HCT116 (cell line): Measurements from ENCODE around the gene PHF21A. TPM values are rescaled to one million over a fixed set of nuclear protein-coding genes. Genes with fewer than 3 reads are reported as not detected.

Experiments used
- ATAC-seq: fragments of 200-7000 bp; cut with Tn5 transposase; 2 replicates; pipeline ENCODE4 v1.9.1; 2020; ENCODE audit warnings: mild to moderate bottlenecking, moderate library complexity
- BruUV-seq: library from RNA; stranded (reverse); fragments of 400-500 nt; replicated peaks from 2 replicates; lab custom pipeline; 2021; lab: Mats Ljungman, UMichigan
- CTCF ChIA-PET: fragments of 300-600 bp; sonication (Branson Sonifier 250); formaldehyde crosslinking; loops from one replicate; lab custom pipeline; 2021; ENCODE audit warnings: antibody characterized with exemption; lab: Charles Lee
- POLR2A ChIA-PET: fragments of 300-600, 350-600 bp; sonication (Branson Sonifier 250); formaldehyde crosslinking; loops from one replicate; lab custom pipeline; 2021; ENCODE audit warnings: antibody characterized with exemption; lab: Charles Lee
- RAD21 ChIA-PET, 2 experiments: fragments of 300-600 bp; sonication (Branson Sonifier 250); formaldehyde crosslinking; loops; one replicate each; lab custom pipeline; 2023; ENCODE audit warnings: low total read pairs in 2 of 2; ENCODE audit not compliant: uncharacterized antibody in 2 of 2, unreplicated experiment in 2 of 2, low non-redundant PET in 1 of 2; lab: Charles Lee
- DNase-seq: peaks from one replicate; pipeline ENCODE4 v3.0.0-alpha.2; 2010; ENCODE audit warnings: low read depth, low spot score
- H2AFZ ChIP-seq: fragments of 200-600 bp; shearing (Covaris generic), sonication (generic); 2 replicates; pipeline ENCODE4 v1.6.1; 2017; ENCODE audit warnings: low read depth, mixed run types, mixed read lengths, antibody characterized with exemption, low read length; ENCODE audit not compliant: poor library complexity, severe bottlenecking
- H3K27ac ChIP-seq: 2 replicates; pipeline ENCODE4 v1.5.1; 2012; ENCODE audit warnings: low read depth, low read length
- H3K27me3 ChIP-seq: fragments of 200-600 bp; sonication (generic); 2 replicates; pipeline ENCODE4 v1.6.1; 2016; ENCODE audit warnings: mixed run types, low read length, mixed read lengths; ENCODE audit not compliant: insufficient read depth
- H3K36me3 ChIP-seq, 2 experiments: fragments of 200-500 bp in 1 of 2; fragments of 200-600 bp in 1 of 2; sonication (Bioruptor generic) in 1 of 2; sonication (generic) in 1 of 2; 2 replicates each; pipeline versions ENCODE4 v1.5.1 to v1.6.1; 2014 to 2016; ENCODE audit warnings: low read length in 2 of 2, inconsistent platforms in 1 of 2, mixed read lengths in 1 of 2, mixed run types in 1 of 2; ENCODE audit not compliant: insufficient read depth in 2 of 2, control insufficient read depth in 1 of 2
- H3K4me1 ChIP-seq, 2 experiments: fragments of 200-600 bp in 1 of 2; sonication (generic) in 1 of 2; 2 replicates each; pipeline versions ENCODE4 v1.5.1 to v1.6.1; 2012 to 2017; ENCODE audit warnings: low read length in 2 of 2, inconsistent platforms in 1 of 2, mild to moderate bottlenecking in 1 of 2, mixed read lengths in 1 of 2, mixed run types in 1 of 2, moderate library complexity in 1 of 2; ENCODE audit not compliant: insufficient read depth in 2 of 2, control insufficient read depth in 1 of 2
- H3K4me2 ChIP-seq: fragments of 200-600 bp; sonication (generic); 2 replicates; pipeline ENCODE4 v1.6.1; 2017; ENCODE audit warnings: mixed run types, low read length, mixed read lengths
- H3K4me3 ChIP-seq, 2 experiments: fragments of 200-600 bp in 1 of 2; sonication (generic) in 1 of 2; replicated peaks in 1 of 2; 2 replicates each; pipeline ENCODE4 v1.5.1; 2011 to 2016; ENCODE audit warnings: low read length in 2 of 2, control low read depth in 1 of 2, low read depth in 1 of 2, mild to moderate bottlenecking in 1 of 2, mixed read lengths in 1 of 2, mixed run types in 1 of 2
- H3K79me2 ChIP-seq: fragments of 200-600 bp; sonication (generic); 2 replicates; pipeline ENCODE4 v1.6.1; 2017; ENCODE audit warnings: mild to moderate bottlenecking, mixed run types, low read length, moderate library complexity, mixed read lengths; ENCODE audit not compliant: insufficient read depth
- H3K9ac ChIP-seq: fragments of 200-600 bp; sonication (generic); 2 replicates; pipeline ENCODE4 v1.6.1; 2016; ENCODE audit warnings: low read length, mixed read lengths
- H3K9me2 ChIP-seq: fragments of 200-600 bp; sonication (generic), shearing (Covaris generic); 2 replicates; pipeline ENCODE4 v1.6.1; 2017; ENCODE audit warnings: mixed run types, mild to moderate bottlenecking, moderate library complexity; ENCODE audit not compliant: insufficient read depth
- H3K9me3 ChIP-seq, 2 experiments: fragments of 200-500 bp in 1 of 2; fragments of 200-600 bp in 1 of 2; sonication (Bioruptor generic) in 1 of 2; sonication (generic) in 1 of 2; 2 replicates each; pipeline ENCODE4 v1.6.1; 2014 to 2017; ENCODE audit warnings: low read length in 2 of 2, mixed read lengths in 2 of 2, inconsistent platforms in 1 of 2, low read depth in 1 of 2, mild to moderate bottlenecking in 1 of 2, mixed run types in 1 of 2, moderate library complexity in 1 of 2; ENCODE audit not compliant: control insufficient read depth in 1 of 2, insufficient read depth in 1 of 2
- H4K20me1 ChIP-seq: fragments of 200-600 bp; sonication (generic), shearing (Covaris generic); 2 replicates; pipeline ENCODE4 v1.6.1; 2017; ENCODE audit warnings: mixed run types, mild to moderate bottlenecking, moderate library complexity; ENCODE audit not compliant: insufficient read depth
- JUND ChIP-seq: IDR thresholded peaks from 2 replicates; pipeline ENCODE4 v1.6.1; 2012
- RAD21 ChIP-seq: IDR thresholded peaks from 2 replicates; pipeline ENCODE4 v1.6.1; 2012; ENCODE audit warnings: low read depth, mild to moderate bottlenecking
- SP1 ChIP-seq: IDR thresholded peaks from 2 replicates; pipeline ENCODE4 v1.6.1; 2012; ENCODE audit warnings: low read depth
- TCF7L2 ChIP-seq: IDR thresholded peaks from 2 replicates; pipeline ENCODE4 v1.7.0; 2011; ENCODE audit warnings: borderline replicate concordance, inconsistent platforms; ENCODE audit not compliant: insufficient read depth, insufficient read length; ENCODE audit errors: extremely low read depth
- intact Hi-C: fragments of 100-400 bp; cut with micrococcal nuclease; formaldehyde crosslinking; loops from 2 replicates; pipeline ENCODE4 v1.10.0; 2022
- total RNA-seq: library from RNA; stranded (reverse); gene quantifications from one replicate; pipeline ENCODE4 v1.2.1, GENCODE V29; 2021; ENCODE audit not compliant: unreplicated experiment
- TF ChIP-seq, protein P1 (sequence below), 3 experiments: fragments of 200-600 bp in 1 of 3; sonication (generic) in 1 of 3; IDR thresholded peaks in 2 of 3; conservative IDR thresholded peaks in 1 of 3; 2 replicates each; pipeline ENCODE4 v1.5.1; 2012 to 2017; ENCODE audit warnings: low read depth in 2 of 3, low read length in 2 of 3, antibody characterized with exemption in 1 of 3, borderline replicate concordance in 1 of 3, control low read depth in 1 of 3, mild to moderate bottlenecking in 1 of 3, mixed read lengths in 1 of 3, mixed run types in 1 of 3, moderate library complexity in 1 of 3; ENCODE audit not compliant: insufficient read depth in 1 of 3
- TF ChIP-seq, protein P2 (sequence below): IDR thresholded peaks from 2 replicates; pipeline ENCODE4 v1.6.1; 2011; ENCODE audit warnings: mild to moderate bottlenecking, low read length, moderate library complexity; ENCODE audit not compliant: insufficient replicate concordance; ENCODE audit errors: extremely low read depth

Gene PHF21A
- total RNA-seq, 1 experiment from 2014 or later: 27.0 TPM

DNA sequence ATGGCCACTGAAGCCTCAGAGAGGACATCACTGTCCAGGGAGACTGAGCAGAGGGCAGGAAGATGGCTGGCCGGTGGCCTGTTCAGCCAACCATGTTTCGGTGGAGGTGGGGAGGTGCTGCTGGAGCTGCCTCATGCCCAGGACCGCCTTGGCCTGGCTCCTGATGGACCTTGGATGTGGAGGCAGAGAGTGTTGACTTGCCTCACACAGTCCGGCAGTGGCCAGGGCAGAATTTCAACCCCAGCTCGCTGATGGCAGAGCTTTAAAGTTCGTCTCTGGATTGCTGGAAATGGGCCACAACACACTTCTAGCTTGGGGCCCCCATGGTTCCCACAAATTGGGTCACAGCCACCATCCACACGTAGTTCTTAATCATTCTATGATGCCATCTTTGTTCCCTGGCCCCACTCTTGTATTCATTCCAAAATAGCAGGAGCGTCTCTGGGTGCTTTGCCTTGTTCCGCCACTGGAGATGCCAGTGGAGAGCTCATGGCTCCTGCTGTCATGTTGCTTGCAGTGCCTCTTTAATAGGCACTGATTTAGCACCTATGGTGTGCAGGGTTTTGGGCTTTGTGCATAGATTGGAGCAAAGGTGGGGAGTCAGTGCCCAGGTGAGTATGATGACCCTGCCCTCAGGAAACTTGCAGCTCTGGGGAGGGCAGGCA lies 230.2 kb downstream of the PHF21A start:
- H3K27me3 ChIP-seq: no peaks in the 10 kb centered on the region
- H2AFZ ChIP-seq: no peak overlapping the region
- H3K4me3 ChIP-seq: no peak overlapping the region
- H3K4me1 ChIP-seq: peaks cover 0 to under 1% of the 10 kb centered on the region in 2 experiments; a peak in 1 of 4 replicates
- H3K27ac ChIP-seq: no peak overlapping the region
- TF ChIP-seq TCF7L2 (no peak), JUND (no peak), RAD21 (no peak), SP1 (no peak)
- TF ChIP-seq, protein P1, sequence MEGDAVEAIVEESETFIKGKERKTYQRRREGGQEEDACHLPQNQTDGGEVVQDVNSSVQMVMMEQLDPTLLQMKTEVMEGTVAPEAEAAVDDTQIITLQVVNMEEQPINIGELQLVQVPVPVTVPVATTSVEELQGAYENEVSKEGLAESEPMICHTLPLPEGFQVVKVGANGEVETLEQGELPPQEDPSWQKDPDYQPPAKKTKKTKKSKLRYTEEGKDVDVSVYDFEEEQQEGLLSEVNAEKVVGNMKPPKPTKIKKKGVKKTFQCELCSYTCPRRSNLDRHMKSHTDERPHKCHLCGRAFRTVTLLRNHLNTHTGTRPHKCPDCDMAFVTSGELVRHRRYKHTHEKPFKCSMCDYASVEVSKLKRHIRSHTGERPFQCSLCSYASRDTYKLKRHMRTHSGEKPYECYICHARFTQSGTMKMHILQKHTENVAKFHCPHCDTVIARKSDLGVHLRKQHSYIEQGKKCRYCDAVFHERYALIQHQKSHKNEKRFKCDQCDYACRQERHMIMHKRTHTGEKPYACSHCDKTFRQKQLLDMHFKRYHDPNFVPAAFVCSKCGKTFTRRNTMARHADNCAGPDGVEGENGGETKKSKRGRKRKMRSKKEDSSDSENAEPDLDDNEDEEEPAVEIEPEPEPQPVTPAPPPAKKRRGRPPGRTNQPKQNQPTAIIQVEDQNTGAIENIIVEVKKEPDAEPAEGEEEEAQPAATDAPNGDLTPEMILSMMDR (IDR thresholded peaks at IDR 0.05 in 2 of 3, conservative IDR thresholded peaks at IDR 0.05 in 1 of 3; ENCODE audit: borderline replicate concordance in 1 of 3, insufficient read depth in 1 of 3, low read depth in 2 of 3, low read length in 2 of 3): peak in 1 of 3 experiments; percentile 11; a peak in 1 of 6 replicates
- TF ChIP-seq, protein P2, sequence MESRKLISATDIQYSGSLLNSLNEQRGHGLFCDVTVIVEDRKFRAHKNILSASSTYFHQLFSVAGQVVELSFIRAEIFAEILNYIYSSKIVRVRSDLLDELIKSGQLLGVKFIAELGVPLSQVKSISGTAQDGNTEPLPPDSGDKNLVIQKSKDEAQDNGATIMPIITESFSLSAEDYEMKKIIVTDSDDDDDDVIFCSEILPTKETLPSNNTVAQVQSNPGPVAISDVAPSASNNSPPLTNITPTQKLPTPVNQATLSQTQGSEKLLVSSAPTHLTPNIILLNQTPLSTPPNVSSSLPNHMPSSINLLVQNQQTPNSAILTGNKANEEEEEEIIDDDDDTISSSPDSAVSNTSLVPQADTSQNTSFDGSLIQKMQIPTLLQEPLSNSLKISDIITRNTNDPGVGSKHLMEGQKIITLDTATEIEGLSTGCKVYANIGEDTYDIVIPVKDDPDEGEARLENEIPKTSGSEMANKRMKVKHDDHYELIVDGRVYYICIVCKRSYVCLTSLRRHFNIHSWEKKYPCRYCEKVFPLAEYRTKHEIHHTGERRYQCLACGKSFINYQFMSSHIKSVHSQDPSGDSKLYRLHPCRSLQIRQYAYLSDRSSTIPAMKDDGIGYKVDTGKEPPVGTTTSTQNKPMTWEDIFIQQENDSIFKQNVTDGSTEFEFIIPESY: no peak
- ChIA-PET POLR2A (no interaction called here), RAD21 (no interaction called here), CTCF (no interaction called here)
- intact Hi-C loops: no loop called here
- H3K79me2 ChIP-seq: no peaks in the 10 kb centered on the region
- DNase-seq (no peak), ATAC-seq (peak; percentile 50; the same call in 1 of the 2 replicates)
- no peaks in the 10 kb centered on the region for H3K9me3 ChIP-seq
- no peaks in the 10 kb centered on the region for H4K20me1 ChIP-seq
- no peak overlapping the region for H3K9ac ChIP-seq
- H3K36me3 ChIP-seq: no peaks in the 10 kb centered on the region
- no TSS peak for BruUV-seq
- H3K9me2 ChIP-seq: no peaks in the 10 kb centered on the region
- H3K4me2 ChIP-seq: no peak overlapping the region
